HepG2 (cell line): ENCODE results near the gene FGF1. TPM values are rescaled to one million over a fixed set of nuclear protein-coding genes. Genes with fewer than 3 reads are reported as not detected.

ENCODE experiments used
- ATAC-seq: fragments of 200-7000 bp; cut with Tn5 transposase; 3 replicates; pipeline ENCODE4 v1.9.1; 2020; ENCODE audit warnings: mild to moderate bottlenecking, moderate library complexity
- BruUV-seq: library from RNA; stranded (reverse); fragments of 400-500 nt; replicated peaks from 2 replicates; lab custom pipeline; 2021; lab: Mats Ljungman, UMichigan
- CTCF ChIA-PET: fragments of 300-600 bp; formaldehyde crosslinking; extraction: SDS; loops from one replicate; lab custom pipeline; 2021; ENCODE audit warnings: low total read pairs, inconsistent platforms, low intra/inter-chr PET ratio; lab: Yijun Ruan, JAX
- POLR2A ChIA-PET: fragments of 350-600 bp; sonication (Branson Sonifier 250); formaldehyde crosslinking; loops from one replicate; lab custom pipeline; 2020; ENCODE audit warnings: antibody characterized with exemption, inconsistent platforms; lab: Yijun Ruan, JAX
- DNase-seq: peaks from one replicate; pipeline ENCODE4 v3.0.0-alpha.2; 2015; ENCODE audit warnings: low spot score
- FAIRE-seq: peaks from 3 replicates; lab custom pipeline; 2011; peaks lifted over from hg19 to GRCh38; lab: Jason Lieb, UNC
- H2AFZ ChIP-seq: one replicate; pipeline ENCODE4 v1.6.1; 2011; ENCODE audit warnings: low read length, inconsistent platforms
- H3K27ac ChIP-seq: fragments of 300-600 bp; 3 replicates; pipeline ENCODE4 v1.8.0; 2011; ENCODE audit warnings: mixed run types, mild to moderate bottlenecking, mixed read lengths, low read length, inconsistent platforms; ENCODE audit not compliant: insufficient read depth; ENCODE audit errors: extremely low read length
- H3K27me3 ChIP-seq, 2 experiments: fragments of 200-600 bp in 1 of 2; 2 replicates in 1 of 2; 3 replicates in 1 of 2; pipeline versions ENCODE4 v1.6.0 to v1.8.0; 2011; ENCODE audit warnings: low read length in 2 of 2, mild to moderate bottlenecking in 2 of 2, moderate library complexity in 2 of 2, inconsistent platforms in 1 of 2; ENCODE audit not compliant: insufficient read depth in 2 of 2, control insufficient read depth in 1 of 2
- H3K36me3 ChIP-seq, 2 experiments: fragments of 200-600 bp in 1 of 2; replicated peaks in 1 of 2; 2 replicates in 1 of 2; 3 replicates in 1 of 2; pipeline versions ENCODE4 v1.5.1 to v1.8.0; 2011; ENCODE audit warnings: low read length in 2 of 2, inconsistent platforms in 1 of 2; ENCODE audit not compliant: insufficient read depth in 2 of 2, control insufficient read depth in 1 of 2
- H3K4me1 ChIP-seq: 2 replicates; pipeline ENCODE4 v1.5.1; 2012; ENCODE audit warnings: low read length, inconsistent platforms; ENCODE audit not compliant: insufficient read depth
- H3K4me2 ChIP-seq: 2 replicates; pipeline ENCODE4 v1.6.0; 2011; ENCODE audit warnings: low read depth, low read length, inconsistent platforms
- H3K4me3 ChIP-seq, 3 experiments: fragments of 200-600 bp in 1 of 3; sonication (generic), shearing (Covaris generic) in 1 of 3; replicated peaks in 1 of 3; 2 replicates each; pipeline ENCODE4 v1.5.1; 2011 to 2016; ENCODE audit warnings: low read length in 3 of 3, inconsistent platforms in 2 of 3, low read depth in 2 of 3, mild to moderate bottlenecking in 2 of 3, control low read depth in 1 of 3, mixed read lengths in 1 of 3; ENCODE audit not compliant: insufficient read depth in 1 of 3
- H3K79me2 ChIP-seq: one replicate; pipeline ENCODE4 v1.6.1; 2011; ENCODE audit warnings: low read length, inconsistent platforms; ENCODE audit not compliant: insufficient read depth
- H3K9ac ChIP-seq: 2 replicates; pipeline ENCODE4 v1.6.0; 2011; ENCODE audit warnings: mild to moderate bottlenecking, low read depth, low read length, inconsistent platforms; ENCODE audit not compliant: insufficient read depth
- H3K9me3 ChIP-seq: 2 replicates; pipeline ENCODE4 v1.5.1; 2012; ENCODE audit warnings: mild to moderate bottlenecking, low read length
- H4K20me1 ChIP-seq: 2 replicates; pipeline ENCODE4 v1.6.0; 2011; ENCODE audit warnings: inconsistent platforms, mild to moderate bottlenecking, low read length, moderate library complexity; ENCODE audit not compliant: insufficient read depth
- ELF4 ChIP-seq: sonication (generic); formaldehyde crosslinking; IDR thresholded peaks from 2 replicates; pipeline ENCODE4 v1.5.0; 2020; ENCODE audit warnings: missing genetic modification reagents, mild to moderate bottlenecking, moderate library complexity, borderline replicate concordance
- ETV6 ChIP-seq: sonication (generic); formaldehyde crosslinking; conservative IDR thresholded peaks from 2 replicates; pipeline ENCODE4 v1.4.0; 2020; ENCODE audit warnings: missing genetic modification reagents
- KLF11 ChIP-seq: IDR thresholded peaks from 2 replicates; pipeline ENCODE4 v1.6.1; 2016; ENCODE audit warnings: missing compliant biosample characterization
- MTF1 ChIP-seq: sonication (generic); formaldehyde crosslinking; IDR thresholded peaks from 2 replicates; pipeline ENCODE4 v1.5.0; 2020; ENCODE audit warnings: missing genetic modification reagents
- MZF1 ChIP-seq: sonication (generic); formaldehyde crosslinking; IDR thresholded peaks from 2 replicates; pipeline ENCODE4 v1.8.1; 2023; ENCODE audit warnings: mild to moderate bottlenecking, missing genetic modification reagents, borderline replicate concordance
- PAF1 ChIP-seq: IDR thresholded peaks from 2 replicates; pipeline ENCODE4 v1.6.1; 2016; ENCODE audit warnings: missing genetic modification reagents, missing compliant biosample characterization
- RAD51 ChIP-seq: fragments of 450-650 bp; IDR thresholded peaks from 2 replicates; pipeline ENCODE4 v1.6.1; 2016; ENCODE audit warnings: borderline replicate concordance
- SAFB2 ChIP-seq: sonication (generic); formaldehyde crosslinking; IDR thresholded peaks from 2 replicates; pipeline ENCODE4 v1.5.1; 2020; ENCODE audit warnings: missing genetic modification reagents, low read depth, mild to moderate bottlenecking, borderline replicate concordance
- TBL1XR1 ChIP-seq: fragments of 150-350 bp; IDR thresholded peaks from 2 replicates; pipeline ENCODE4 v1.6.1; 2014; ENCODE audit warnings: borderline replicate concordance, low read length; ENCODE audit not compliant: partially characterized antibody
- TBX2 ChIP-seq: sonication (generic); formaldehyde crosslinking; IDR thresholded peaks from 2 replicates; pipeline ENCODE4 v1.5.0; 2020; ENCODE audit warnings: missing genetic modification reagents, mild to moderate bottlenecking, borderline replicate concordance
- TRIM22 ChIP-seq: fragments of 450-650 bp; IDR thresholded peaks from 2 replicates; pipeline ENCODE4 v1.6.1; 2017
- ZFP62 ChIP-seq: sonication (generic); formaldehyde crosslinking; IDR thresholded peaks from 2 replicates; pipeline ENCODE4 v1.4.0; 2020; ENCODE audit warnings: missing genetic modification reagents
- ZNF350 ChIP-seq: sonication (generic); formaldehyde crosslinking; IDR thresholded peaks from 2 replicates; pipeline ENCODE4 v1.4.0; 2020; ENCODE audit warnings: mild to moderate bottlenecking, low read depth, missing genetic modification reagents, borderline replicate concordance
- ZNF546 ChIP-seq: sonication (generic); formaldehyde crosslinking; conservative IDR thresholded peaks from 2 replicates; pipeline ENCODE4 v1.8.1; 2023; ENCODE audit warnings: mild to moderate bottlenecking, missing genetic modification reagents
- ZNF687 ChIP-seq: sonication (generic); formaldehyde crosslinking; IDR thresholded peaks from 2 replicates; pipeline ENCODE4 v1.5.1; 2020; ENCODE audit warnings: mild to moderate bottlenecking, missing genetic modification reagents, moderate library complexity
- WGBS: methylation state at CpG from one replicate; pipeline ENCODE4 v1.1.6; 2017; ENCODE audit warnings: low lambda C conversion rate; 5-methylcytosine and 5-hydroxymethylcytosine counted together
- in situ Hi-C: cut with HindIII; loops from 2 replicates; pipeline ENCODE4 v1.10.0; 2017; ENCODE audit warnings: low pct_unique_long_range_greater_than_20kb; ENCODE audit not compliant: extremely low pct_ligation_motif_present
- intact Hi-C: fragments of 100-400 bp; cut with micrococcal nuclease; formaldehyde crosslinking; loops from one replicate; pipeline ENCODE4 v1.10.0; 2022; ENCODE audit not compliant: unreplicated experiment
- polyA plus RNA-seq, 8 experiments: library from polyadenylated mRNA; depleted of rRNA in 3 of 8; stranded (reverse) in 7 of 8; unstranded in 1 of 8; fragments of >200 nt; fragmentation: Illumina TruSeq in 4 of 8; extraction: Trizol in 4 of 8; gene quantifications; 2 replicates each; pipeline versions ENCODE4 v1.2.1 to v1.2.3, GENCODE V29; 2011 to 2016; ENCODE audit warnings: low read depth in 4 of 8, missing spikeins in 1 of 8, mixed read lengths in 1 of 8; ENCODE audit not compliant: insufficient read depth in 1 of 8
- total RNA-seq, 5 experiments: library from RNA; depleted of rRNA; stranded (reverse); fragments of >200 nt; fragmentation: Illumina TruSeq; extraction: Trizol; gene quantifications; 2 replicates each; pipeline ENCODE4 v1.2.3, GENCODE V29; 2016; ENCODE audit warnings: low read depth in 1 of 5

Gene FGF1
- total and polyA plus RNA-seq, 2 of the 13 experiments (the other 11 are each of a cell fraction or from before 2014, with no cell fraction given), result not detected

- FAIRE-seq, result no peak
These were observed 135.4 kb downstream of the FGF1 start for GRCh38 chr5:142550471-142550870.

More at GRCh38 chr5:142550471-142550870, 135.4 kb downstream of the FGF1 start:
- CTCF ChIA-PET, result no interaction called here
- Histone ChIP-seq H3K4me3 (no peak overlapping the region), H3K9ac (no peak overlapping the region), H3K27me3 (no peaks in the 10 kb centered on the region), H3K27ac (no peak overlapping the region), H3K4me2 (no peak overlapping the region), H3K79me2 (no peaks in the 10 kb centered on the region), H3K4me1 (peaks cover 42% of the 10 kb centered on the region), H3K9me3 (no peaks in the 10 kb centered on the region), H3K36me3 (no peaks in the 10 kb centered on the region), H4K20me1 (no peaks in the 10 kb centered on the region), H2AFZ (no peak overlapping the region)
- no TSS peak for BruUV-seq
- no peak for ATAC-seq
- WGBS, result 89% methylated on average over 2 of the region's 2 CpGs
- TF ChIP-seq ZNF687 (CRISPR knock-in tag), result no peak
- TF ChIP-seq KLF11, result no peak
- TF ChIP-seq RAD51, result no peak
- TF ChIP-seq ELF4 (CRISPR knock-in tag), result no peak
- no peak for TF ChIP-seq MZF1
- TF ChIP-seq MTF1, result no peak
- TF ChIP-seq TBX2, result no peak
- no peak for TF ChIP-seq ZNF350
- TF ChIP-seq TBL1XR1, result no peak
- no peak for TF ChIP-seq TRIM22
- no peak for TF ChIP-seq PAF1 (CRISPR knock-in tag)
- TF ChIP-seq ZFP62 (CRISPR knock-in tag), result no peak
- no peak for TF ChIP-seq SAFB2
- no peak for TF ChIP-seq ZNF546 (CRISPR knock-in tag)
- TF ChIP-seq ETV6 (CRISPR knock-in tag), result no peak
- no peak for DNase-seq
- in situ Hi-C loops (loop anchor here (25.0 kb wide), 1 partner anchor 563 kb away; no protein-coding TSS in a partner anchor), intact Hi-C loops (no loop called here)
- POLR2A ChIA-PET, result interaction anchor here (0.7 kb wide), 1 partner anchor 187 kb away, joined by 3 read pairs; no protein-coding TSS in a partner anchor
